ENCODE results near the gene CIBAR2. TPM values are rescaled to one million over a fixed set of nuclear protein-coding genes. Genes with fewer than 3 reads are reported as not detected.

The CIBAR2 gene
- total and polyA plus RNA-seq, 2 experiments from 2014 or later = not detected

DNA sequence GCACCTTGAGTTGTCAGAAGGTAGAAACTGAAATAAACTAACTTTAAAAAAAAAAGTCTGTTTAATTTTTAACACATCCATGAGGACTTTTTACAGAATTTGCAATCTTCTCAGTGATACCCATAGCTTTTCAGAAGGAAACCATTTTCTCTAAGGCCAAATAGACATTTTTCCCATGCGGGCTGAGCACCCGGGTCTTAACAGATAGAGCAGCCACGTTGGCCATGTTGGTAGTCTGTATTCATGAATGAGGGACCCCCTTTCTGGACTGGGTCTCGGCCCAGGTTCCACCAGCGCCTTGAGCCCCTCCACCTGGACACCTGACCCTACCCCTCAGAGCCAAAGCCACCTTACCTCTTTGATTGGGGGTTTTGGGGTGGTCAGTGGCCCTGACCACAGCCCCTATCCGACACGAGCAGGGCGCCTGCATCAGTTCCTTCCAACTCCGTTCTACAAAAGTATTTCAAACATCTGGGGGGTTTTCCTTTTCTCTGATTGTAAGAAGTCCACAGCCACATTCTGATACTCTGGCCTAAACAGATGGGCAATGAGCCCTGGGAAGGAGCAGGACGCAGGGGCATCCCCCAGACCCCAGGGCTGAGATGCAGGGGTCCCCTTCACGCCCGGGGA lies 18.0 kb downstream of the CIBAR2 start:
- no peaks in the 10 kb centered on the region for H4K20me1 ChIP-seq (ENCODE audit: insufficient read depth)
- H3K4me2 ChIP-seq (ENCODE audit: unreplicated experiment) = no peak overlapping the region
- TF ChIP-seq EZH2phosphoT487 (IDR thresholded peaks at IDR 0.05; ENCODE audit: insufficient read depth, low read depth) (no peak), EZH2 (IDR thresholded peaks at IDR 0.05; ENCODE audit: insufficient read depth, poor library complexity, severe bottlenecking) (no peak)
- no peak overlapping the region for H3K27ac ChIP-seq
- H3K4me3 ChIP-seq = no peak overlapping the region
- H3K9ac ChIP-seq = no peak overlapping the region
- DNase-seq = no peak
- H3K4me1 ChIP-seq (ENCODE audit: insufficient read depth) = no peaks in the 10 kb centered on the region
- H3K79me2 ChIP-seq (ENCODE audit: insufficient read depth) = no peaks in the 10 kb centered on the region
- H2AFZ ChIP-seq = no peak overlapping the region
- 69 to 72% methylated on average over 12 of the region's 12 CpGs for WGBS, 2 experiments (ENCODE audit: low coverage in 1 of 2, low lambda C conversion rate in 2 of 2, missing lambda C conversion rate in 2 of 2)
- in situ Hi-C loops (cut with MboI) = no loop called here
- no peaks in the 10 kb centered on the region for H3K36me3 ChIP-seq (ENCODE audit: low read depth)
- H3K9me3 ChIP-seq (ENCODE audit: low read depth) = no peaks in the 10 kb centered on the region
- no peaks in the 10 kb centered on the region for H3F3A ChIP-seq (ENCODE audit: insufficient read depth)
- no peaks in the 10 kb centered on the region for H3K9me2 ChIP-seq (ENCODE audit: insufficient read depth)
- peaks cover 20% of the 10 kb centered on the region for H3K27me3 ChIP-seq (replicated peaks; ENCODE audit: insufficient read depth)

DNA sequence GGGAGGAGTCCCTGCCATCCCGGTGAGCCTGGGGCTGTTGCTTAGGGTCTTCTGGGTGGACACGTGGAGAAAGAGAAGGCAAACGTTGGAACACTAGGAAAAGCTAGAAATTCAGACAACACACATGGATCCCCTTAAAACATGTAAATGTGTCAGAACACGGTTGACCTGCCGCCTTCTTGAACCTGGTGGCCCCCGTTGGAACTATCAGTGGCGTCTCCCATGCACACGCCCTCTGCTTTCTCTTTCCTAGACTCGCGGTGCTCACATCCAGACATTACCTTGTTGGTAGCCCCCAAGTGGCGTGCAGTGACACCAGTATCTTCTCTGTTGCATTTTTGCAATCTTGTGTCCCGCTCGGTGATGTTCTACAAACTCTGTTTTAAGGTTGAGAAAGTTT lies 18.6 kb downstream of the CIBAR2 start:
- H3K4me3 ChIP-seq = no peak overlapping the region
- in situ Hi-C loops (cut with MboI) = no loop called here
- H3K36me3 ChIP-seq (ENCODE audit: low read depth) = no peaks in the 10 kb centered on the region
- TF ChIP-seq EZH2 (IDR thresholded peaks at IDR 0.05; ENCODE audit: insufficient read depth, poor library complexity, severe bottlenecking) = no peak
- no peak for TF ChIP-seq EZH2phosphoT487 (IDR thresholded peaks at IDR 0.05; ENCODE audit: insufficient read depth, low read depth)
- DNase-seq = no peak
- no peaks in the 10 kb centered on the region for H4K20me1 ChIP-seq (ENCODE audit: insufficient read depth)
- peaks cover 20% of the 10 kb centered on the region for H3K27me3 ChIP-seq (replicated peaks; ENCODE audit: insufficient read depth)
- H3K79me2 ChIP-seq (ENCODE audit: insufficient read depth) = no peaks in the 10 kb centered on the region
- H3K4me1 ChIP-seq (ENCODE audit: insufficient read depth) = no peaks in the 10 kb centered on the region
- no peaks in the 10 kb centered on the region for H3K9me2 ChIP-seq (ENCODE audit: insufficient read depth)
- 80% methylated on average over 13 of the region's 13 CpGs for WGBS, 2 experiments (ENCODE audit: low coverage in 1 of 2, low lambda C conversion rate in 2 of 2, missing lambda C conversion rate in 2 of 2)
- no peaks in the 10 kb centered on the region for H3F3A ChIP-seq (ENCODE audit: insufficient read depth)
- no peak overlapping the region for H3K27ac ChIP-seq
- no peak overlapping the region for H3K4me2 ChIP-seq (ENCODE audit: unreplicated experiment)
- no peak overlapping the region for H3K9ac ChIP-seq
- H2AFZ ChIP-seq = no peak overlapping the region
- H3K9me3 ChIP-seq (ENCODE audit: low read depth) = no peaks in the 10 kb centered on the region

DNA sequence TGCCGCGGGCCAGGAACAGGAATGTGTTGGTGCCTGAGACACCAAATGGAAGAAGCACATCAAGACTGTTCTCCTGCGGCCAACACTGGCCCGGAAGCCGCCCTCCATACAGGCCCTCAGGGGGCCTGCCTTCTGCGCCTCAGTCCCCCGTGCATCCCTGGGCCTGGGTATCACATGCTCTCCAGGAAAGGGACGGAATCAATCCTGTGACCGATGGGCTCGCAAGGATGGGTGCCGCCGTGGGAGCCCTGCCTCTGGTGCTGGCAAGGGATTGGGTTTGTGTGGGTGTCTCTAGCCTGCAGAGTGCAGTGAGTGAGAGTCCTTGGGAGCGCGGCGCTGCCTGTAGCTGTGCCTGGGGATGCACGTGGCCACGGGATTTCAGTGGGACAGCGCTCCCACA lies 19.4 kb downstream of the CIBAR2 start:
- in situ Hi-C loops (cut with MboI) = no loop called here
- H3K79me2 ChIP-seq (ENCODE audit: insufficient read depth) = no peaks in the 10 kb centered on the region
- no peak overlapping the region for H3K27ac ChIP-seq
- no peak overlapping the region for H3K4me2 ChIP-seq (ENCODE audit: unreplicated experiment)
- H3F3A ChIP-seq (ENCODE audit: insufficient read depth) = no peaks in the 10 kb centered on the region
- no peaks in the 10 kb centered on the region for H3K36me3 ChIP-seq (ENCODE audit: low read depth)
- H3K4me3 ChIP-seq = no peak overlapping the region
- peaks cover 20% of the 10 kb centered on the region for H3K27me3 ChIP-seq (replicated peaks; ENCODE audit: insufficient read depth)
- no peak for DNase-seq
- no peaks in the 10 kb centered on the region for H3K9me3 ChIP-seq (ENCODE audit: low read depth)
- no peak for TF ChIP-seq EZH2phosphoT487 (IDR thresholded peaks at IDR 0.05; ENCODE audit: insufficient read depth, low read depth)
- TF ChIP-seq EZH2 (IDR thresholded peaks at IDR 0.05; ENCODE audit: insufficient read depth, poor library complexity, severe bottlenecking) = no peak
- H4K20me1 ChIP-seq (ENCODE audit: insufficient read depth) = no peaks in the 10 kb centered on the region
- H3K9me2 ChIP-seq (ENCODE audit: insufficient read depth) = no peaks in the 10 kb centered on the region
- WGBS, 2 experiments (ENCODE audit: low coverage in 1 of 2, low lambda C conversion rate in 2 of 2, missing lambda C conversion rate in 2 of 2) = 83 to 85% methylated on average over 16 to 18 of the region's 18 CpGs
- H2AFZ ChIP-seq = no peak overlapping the region
- H3K4me1 ChIP-seq (ENCODE audit: insufficient read depth) = no peaks in the 10 kb centered on the region
- H3K9ac ChIP-seq = no peak overlapping the region

DNA sequence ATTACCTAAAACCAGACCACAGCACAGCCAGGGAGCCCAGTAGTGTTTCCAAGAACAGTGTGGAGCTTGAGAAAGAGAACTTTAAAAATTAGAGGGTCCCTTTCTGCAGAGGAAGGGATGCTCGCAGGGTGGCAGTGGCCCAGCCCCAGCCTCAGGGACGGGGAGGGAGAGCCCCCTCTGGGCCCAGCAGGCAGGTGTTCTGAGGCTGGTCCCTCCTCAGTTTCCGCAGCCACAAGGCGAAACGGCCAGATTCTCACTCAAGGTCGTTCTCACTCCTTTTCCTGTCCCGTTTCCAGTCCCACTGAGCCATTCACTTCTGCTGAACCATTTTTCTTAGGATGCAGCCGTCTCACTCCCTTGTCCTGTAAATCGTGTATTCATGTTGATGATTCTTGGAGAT lies 20.0 kb downstream of the CIBAR2 start:
- Histone ChIP-seq H3K79me2 (ENCODE audit: insufficient read depth) (no peaks in the 10 kb centered on the region), H3K27ac (no peak overlapping the region), H3K27me3 (replicated peaks; ENCODE audit: insufficient read depth) (peaks cover 17% of the 10 kb centered on the region), H3F3A (ENCODE audit: insufficient read depth) (no peaks in the 10 kb centered on the region), H3K36me3 (ENCODE audit: low read depth) (no peaks in the 10 kb centered on the region), H3K4me1 (ENCODE audit: insufficient read depth) (no peaks in the 10 kb centered on the region), H3K9me3 (ENCODE audit: low read depth) (no peaks in the 10 kb centered on the region), H3K9ac (no peak overlapping the region), H4K20me1 (ENCODE audit: insufficient read depth) (no peaks in the 10 kb centered on the region), H3K9me2 (ENCODE audit: insufficient read depth) (no peaks in the 10 kb centered on the region), H2AFZ (no peak overlapping the region), H3K4me2 (ENCODE audit: unreplicated experiment) (no peak overlapping the region), H3K4me3 (no peak overlapping the region)
- 85 to 88% methylated on average over 8 to 9 of the region's 9 CpGs for WGBS, 2 experiments (ENCODE audit: low coverage in 1 of 2, low lambda C conversion rate in 2 of 2, missing lambda C conversion rate in 2 of 2)
- in situ Hi-C loops (cut with MboI) = no loop called here
- TF ChIP-seq EZH2phosphoT487 (IDR thresholded peaks at IDR 0.05; ENCODE audit: insufficient read depth, low read depth) (no peak), EZH2 (IDR thresholded peaks at IDR 0.05; ENCODE audit: insufficient read depth, poor library complexity, severe bottlenecking) (no peak)
- DNase-seq = no peak

DNA sequence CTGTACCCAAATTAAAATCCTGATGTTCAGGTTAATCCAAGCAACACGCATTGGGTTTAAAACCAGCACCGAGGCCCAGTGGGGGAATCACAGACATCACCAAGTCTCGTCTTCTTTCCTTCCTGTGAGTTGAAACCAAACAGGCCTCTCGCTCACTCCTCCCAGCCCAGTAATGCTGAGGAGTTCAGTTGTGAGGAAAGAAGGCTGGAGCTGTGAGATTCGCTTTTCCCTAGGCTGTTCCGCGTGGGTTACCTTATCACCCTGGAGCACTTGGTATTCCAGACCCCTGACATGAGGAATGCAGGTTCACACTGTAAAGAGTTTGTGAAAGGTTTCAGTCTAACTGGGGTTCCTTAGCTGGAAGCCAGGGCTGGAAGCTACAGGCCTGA lies 20.8 kb downstream of the CIBAR2 start:
- DNase-seq = no peak
- no peaks in the 10 kb centered on the region for H3K9me3 ChIP-seq (ENCODE audit: low read depth)
- no peaks in the 10 kb centered on the region for H3F3A ChIP-seq (ENCODE audit: insufficient read depth)
- in situ Hi-C loops (cut with MboI) = no loop called here
- H3K79me2 ChIP-seq (ENCODE audit: insufficient read depth) = no peaks in the 10 kb centered on the region
- no peaks in the 10 kb centered on the region for H3K4me1 ChIP-seq (ENCODE audit: insufficient read depth)
- H3K9me2 ChIP-seq (ENCODE audit: insufficient read depth) = no peaks in the 10 kb centered on the region
- no peaks in the 10 kb centered on the region for H3K36me3 ChIP-seq (ENCODE audit: low read depth)
- no peaks in the 10 kb centered on the region for H4K20me1 ChIP-seq (ENCODE audit: insufficient read depth)
- TF ChIP-seq EZH2 (IDR thresholded peaks at IDR 0.05; ENCODE audit: insufficient read depth, poor library complexity, severe bottlenecking) (no peak), EZH2phosphoT487 (IDR thresholded peaks at IDR 0.05; ENCODE audit: insufficient read depth, low read depth) (no peak)
- H3K4me3 ChIP-seq = no peak overlapping the region
- H3K9ac ChIP-seq = no peak overlapping the region
- H2AFZ ChIP-seq = no peak overlapping the region
- H3K27me3 ChIP-seq (replicated peaks; ENCODE audit: insufficient read depth) = peaks cover 9% of the 10 kb centered on the region
- no peak overlapping the region for H3K4me2 ChIP-seq (ENCODE audit: unreplicated experiment)
- H3K27ac ChIP-seq = no peak overlapping the region
- 95 to 97% methylated on average over 7 of the region's 7 CpGs for WGBS, 2 experiments (ENCODE audit: low coverage in 1 of 2, low lambda C conversion rate in 2 of 2, missing lambda C conversion rate in 2 of 2)
